Skin epidermis (tissue), 12 donors: ENCODE measurements around the gene CHRM1.

ENCODE experiments used
- H3K27ac ChIP-seq, 21 experiments: fragments of 200-600 bp; sonication (generic) in 11 of 21; one replicate each; pipeline ENCODE4 v1.5.0; 2020; ENCODE audit warnings: mild to moderate bottlenecking in 3 of 21, inconsistent platforms in 2 of 21, moderate library complexity in 2 of 21
- H3K4me3 ChIP-seq, 7 experiments: fragments of 200-600 bp; sonication (generic) in 2 of 7; one replicate each; pipeline ENCODE4 v1.5.0; 2020; ENCODE audit warnings: inconsistent platforms in 2 of 7, mild to moderate bottlenecking in 2 of 7, moderate library complexity in 1 of 7

The CHRM1 gene

DNA sequence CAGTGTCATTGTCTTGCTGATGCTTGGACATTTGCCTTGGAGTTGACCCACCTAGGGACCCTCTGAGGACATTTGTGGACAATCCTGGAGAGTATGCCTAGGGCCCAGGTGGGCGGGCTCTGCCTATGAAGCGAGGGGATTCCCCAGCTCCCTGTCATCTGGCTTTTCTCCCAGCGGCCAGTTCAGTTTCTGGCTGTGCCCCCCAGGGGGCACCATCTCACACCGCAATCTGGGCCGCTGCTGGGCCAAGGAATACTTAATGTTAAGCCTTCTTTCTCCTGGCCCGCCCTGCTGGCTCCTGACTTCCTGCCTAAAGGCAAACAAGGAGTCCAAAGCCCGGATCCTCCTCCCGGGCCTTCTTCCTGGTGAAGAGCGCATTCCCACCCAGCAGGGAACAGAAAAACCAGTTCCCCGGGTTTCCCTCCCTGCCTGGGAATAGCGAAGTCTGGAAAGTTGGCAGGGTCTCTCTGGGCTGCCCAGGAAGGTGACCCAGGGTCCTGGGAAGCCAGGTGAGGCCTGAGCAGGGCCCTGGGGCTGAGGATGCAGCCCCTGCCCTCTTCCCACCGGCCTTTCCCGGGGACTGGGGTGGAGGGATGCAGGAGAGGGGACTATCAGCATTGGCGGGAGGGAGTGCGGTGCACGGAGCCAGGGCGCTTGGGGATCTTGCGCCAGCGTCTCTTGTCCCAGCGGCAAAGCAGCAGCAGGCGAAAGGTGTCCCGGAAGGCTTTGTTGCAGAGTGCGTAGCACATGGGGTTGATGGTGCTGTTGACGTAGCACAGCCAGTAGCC lies 11.9 kb downstream of the CHRM1 start:
- H3K4me3 ChIP-seq = peak overlapping the region in 1 of 7 experiments; percentile 20
- H3K27ac ChIP-seq = peak overlapping the region in 10 of 21 experiments; percentile 0 to 67 (median 40)

DNA sequence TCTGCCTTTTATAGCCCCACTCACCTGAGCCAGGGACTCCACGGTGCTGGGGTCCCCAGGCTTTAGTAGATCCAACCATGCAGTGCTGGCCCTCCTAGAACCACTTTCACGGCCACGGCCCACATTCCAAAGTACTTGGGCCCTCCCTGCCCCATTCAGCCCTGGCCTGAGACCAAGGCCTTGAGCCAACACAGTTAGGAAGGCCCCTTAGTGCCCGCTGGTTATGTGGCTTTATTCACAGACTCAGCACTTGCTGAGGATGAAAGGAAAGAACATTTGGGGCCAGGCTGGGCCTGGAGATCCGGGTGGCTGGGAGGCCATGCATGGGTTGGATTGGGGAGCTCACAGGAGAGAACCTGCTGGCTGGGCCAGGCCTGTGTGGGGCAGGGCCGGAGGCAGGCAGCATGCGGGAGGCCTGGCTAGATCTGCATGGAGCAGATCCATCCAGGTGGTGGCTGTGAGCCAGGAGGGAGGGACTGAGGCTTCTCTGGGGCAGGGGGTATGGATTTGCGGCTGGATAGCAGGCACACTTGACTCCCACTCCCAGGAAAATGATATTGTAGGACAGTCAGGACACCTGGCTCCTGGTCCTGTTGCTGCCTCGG lies 12.6 kb downstream of the CHRM1 start:
- Histone ChIP-seq H3K4me3 (no peak overlapping the region), H3K27ac (peak overlapping the region in 7 of 21 experiments; percentile 7 to 65 (median 34))

DNA sequence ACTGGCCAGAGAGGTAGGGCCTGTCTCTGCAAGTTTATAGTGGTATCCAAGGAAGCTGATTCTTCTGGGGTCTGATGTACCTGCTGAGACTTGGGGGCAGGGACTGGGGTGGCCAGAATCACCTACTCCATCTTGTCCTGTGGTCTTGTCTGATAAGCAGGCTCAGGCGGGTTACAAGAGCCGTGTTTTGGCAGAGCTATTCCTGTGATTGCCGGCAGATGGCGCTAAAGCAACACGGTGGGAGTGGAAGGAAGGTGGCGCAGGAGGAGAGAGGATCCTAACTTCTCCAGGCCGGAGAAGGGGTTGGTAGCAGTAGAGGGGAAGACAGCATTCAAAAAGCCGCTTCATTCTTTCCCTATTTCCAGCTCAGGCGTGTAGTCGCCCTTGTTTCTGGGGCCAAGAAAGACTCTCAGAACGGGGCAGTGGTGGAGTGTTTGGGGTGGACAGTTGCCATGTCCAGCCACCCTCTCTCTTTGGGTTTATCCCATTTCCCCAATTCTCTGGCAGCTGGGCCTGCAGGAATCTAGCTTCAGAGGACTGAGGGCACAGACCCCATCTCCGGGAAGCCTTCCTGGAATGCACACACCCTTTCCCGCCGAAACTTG lies 15.1 kb downstream of the CHRM1 start:
- Histone ChIP-seq H3K27ac (peak overlapping the region in 1 of 21 experiments; percentile 3), H3K4me3 (no peak overlapping the region)

DNA sequence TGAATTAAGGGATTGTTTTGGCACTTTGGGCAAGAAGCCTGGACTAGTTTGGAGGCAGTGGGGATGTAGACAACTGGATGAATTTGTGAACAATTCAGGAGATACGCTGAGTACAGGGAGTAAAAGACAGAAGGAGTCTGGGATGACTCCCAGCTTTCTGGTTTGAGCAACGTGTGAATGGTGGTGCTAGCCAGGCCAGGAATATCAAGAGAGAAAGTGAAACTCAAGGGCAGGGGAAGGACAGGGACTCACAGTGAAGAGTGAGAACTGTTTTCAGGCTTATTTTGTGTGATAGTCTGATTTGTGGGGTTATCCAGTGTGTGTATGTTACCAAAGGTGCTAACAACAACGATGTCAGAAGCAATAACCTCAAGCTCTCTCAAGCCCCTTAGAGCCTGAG lies 15.9 kb downstream of the CHRM1 start:
- Histone ChIP-seq H3K27ac (peak overlapping the region in 1 of 21 experiments; percentile 3), H3K4me3 (no peak overlapping the region)

DNA sequence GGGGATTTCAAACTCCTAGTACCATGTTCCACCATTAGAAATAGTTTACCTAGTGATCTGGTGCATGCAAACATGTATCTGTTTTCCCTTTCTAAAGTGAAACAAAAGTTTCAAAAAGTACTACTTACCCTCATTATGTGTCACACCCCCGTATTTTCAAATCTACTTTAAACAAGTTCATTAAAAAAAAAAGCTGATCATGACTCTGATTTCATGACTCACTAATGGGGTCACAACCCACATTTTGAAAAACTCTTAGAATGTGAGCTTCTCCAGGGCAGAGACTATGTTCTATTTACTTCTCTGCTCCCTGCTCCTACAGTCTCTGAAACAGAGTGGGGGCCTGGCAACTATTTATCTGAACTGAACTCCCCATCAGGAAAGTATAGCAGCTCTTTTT lies 18.2 kb downstream of the CHRM1 start:
- Histone ChIP-seq H3K27ac (peak overlapping the region in 1 of 21 experiments; percentile 7), H3K4me3 (no peak overlapping the region)

DNA sequence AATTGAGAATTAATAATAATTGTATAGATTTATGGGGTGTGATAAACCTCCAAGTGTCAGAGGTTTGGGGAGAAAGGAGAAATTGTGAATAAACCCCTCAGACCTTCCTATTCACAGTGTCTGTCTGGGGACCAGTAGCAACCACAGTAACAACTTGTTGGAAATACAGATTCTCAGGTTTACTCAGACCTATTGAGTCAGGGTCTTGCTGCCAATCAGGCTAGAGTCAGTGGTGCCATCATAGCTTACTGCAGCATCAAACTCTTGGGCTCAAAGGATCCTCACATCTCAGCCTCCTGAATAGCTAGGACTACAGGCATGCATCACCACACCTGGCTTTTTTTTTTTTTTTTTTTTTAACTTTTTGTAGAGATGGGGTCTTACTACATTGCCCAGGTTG lies 23.1 kb downstream of the CHRM1 start:
- no peak overlapping the region for H3K27ac ChIP-seq
- H3K4me3 ChIP-seq = no peak overlapping the region

DNA sequence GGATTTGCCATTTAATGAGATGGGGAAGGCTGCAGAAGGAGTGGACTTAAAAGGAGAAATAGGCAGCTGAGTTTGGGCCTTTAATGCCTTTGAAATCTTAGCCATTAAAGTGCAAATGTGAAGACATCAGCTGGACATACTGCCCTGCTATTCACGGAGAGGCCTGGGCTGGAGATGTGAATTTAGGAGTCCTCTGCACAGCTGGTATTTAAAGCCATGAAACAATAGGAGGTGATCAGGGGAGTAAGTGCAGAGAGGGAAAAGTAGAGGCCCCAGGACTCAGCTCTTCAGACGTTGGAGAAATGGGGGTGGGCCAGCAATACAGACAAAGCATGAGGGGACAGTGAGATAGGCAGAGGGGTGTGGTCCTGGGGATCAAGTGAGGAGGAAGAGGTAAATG lies 23.9 kb downstream of the CHRM1 start:
- Histone ChIP-seq H3K4me3 (no peak overlapping the region), H3K27ac (no peak overlapping the region)

DNA sequence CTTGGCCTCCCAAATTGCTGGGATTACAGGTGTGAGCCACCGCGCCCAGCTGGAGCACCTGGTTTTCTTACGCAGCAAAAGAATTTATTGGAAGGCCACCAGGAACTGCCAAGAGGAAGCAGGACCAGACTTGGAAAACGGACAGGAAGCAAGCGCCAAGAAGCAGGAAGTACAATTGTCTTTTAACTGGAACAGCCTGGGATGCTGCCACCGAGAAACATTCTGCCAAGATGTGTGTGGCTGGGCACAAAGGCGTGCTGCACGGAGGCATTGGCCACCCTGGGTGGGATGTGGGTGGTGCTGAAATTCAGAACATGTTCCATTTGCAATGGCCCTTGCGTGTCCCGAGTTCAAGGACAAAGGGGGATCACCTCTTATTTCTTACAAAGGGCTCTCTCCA lies 25.1 kb downstream of the CHRM1 start:
- H3K27ac ChIP-seq = peak overlapping the region in 2 of 21 experiments; percentile 12 to 45
- H3K4me3 ChIP-seq = no peak overlapping the region

DNA sequence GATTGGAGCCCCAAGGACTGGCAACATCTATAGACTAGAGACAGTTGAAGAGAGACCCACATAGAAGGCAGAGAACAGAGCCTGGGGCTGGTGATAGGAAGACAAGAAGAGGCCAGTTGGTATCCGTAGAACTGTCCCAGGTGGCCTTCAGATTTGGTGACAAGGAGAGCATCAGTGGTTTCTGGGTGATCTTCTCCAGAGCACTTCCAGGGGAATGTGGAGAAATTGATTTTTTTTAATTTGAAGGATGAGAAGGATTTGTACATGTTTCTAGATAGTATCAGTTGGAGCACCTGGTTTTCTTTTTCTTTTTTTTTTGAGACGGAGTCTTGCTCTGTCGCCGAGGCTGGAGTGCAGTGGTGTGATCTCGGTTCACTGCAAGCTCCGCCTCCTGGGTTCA lies 25.7 kb downstream of the CHRM1 start:
- Histone ChIP-seq H3K27ac (no peak overlapping the region), H3K4me3 (no peak overlapping the region)

DNA sequence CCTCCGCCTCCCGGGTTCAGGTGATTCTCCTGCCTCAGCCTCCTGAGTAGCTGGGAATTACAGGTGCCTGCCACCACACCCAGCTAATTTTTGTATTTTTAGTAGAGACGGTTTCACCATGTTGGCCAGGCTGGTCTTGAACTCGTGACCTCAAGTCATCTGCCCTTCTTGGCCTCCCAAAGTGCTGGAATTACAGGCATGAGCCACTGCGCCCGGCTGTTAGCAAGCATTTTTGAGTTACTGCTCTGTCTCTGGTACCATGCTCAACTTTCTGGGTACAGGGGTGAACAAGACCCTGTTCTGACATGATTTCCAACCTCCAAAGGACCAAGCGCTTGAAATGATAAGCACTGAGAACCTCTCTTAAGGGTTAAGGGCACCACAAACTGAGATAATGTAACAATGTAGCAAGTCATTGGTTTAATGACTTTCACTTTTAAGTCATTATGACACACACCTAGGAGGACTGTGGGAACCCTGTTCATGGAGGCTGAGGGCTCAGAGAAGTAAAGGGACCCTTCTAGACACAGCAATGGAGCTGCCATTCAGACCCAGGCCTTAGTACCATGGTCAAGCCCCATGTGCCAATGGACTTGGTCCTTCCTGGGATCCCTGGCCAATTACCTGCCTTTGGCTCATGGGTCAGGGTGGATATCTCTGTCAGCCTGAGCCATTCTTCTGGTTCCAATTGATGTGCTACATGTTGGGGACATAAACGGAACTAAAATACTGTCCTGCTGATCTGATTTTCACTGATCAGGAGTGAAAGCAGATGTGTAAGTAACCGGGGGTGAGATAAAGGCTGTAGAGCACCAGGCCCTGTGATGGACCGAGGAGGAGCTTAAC lies 28.9 kb downstream of the CHRM1 start:
- H3K27ac ChIP-seq = no peak overlapping the region
- no peak overlapping the region for H3K4me3 ChIP-seq

DNA sequence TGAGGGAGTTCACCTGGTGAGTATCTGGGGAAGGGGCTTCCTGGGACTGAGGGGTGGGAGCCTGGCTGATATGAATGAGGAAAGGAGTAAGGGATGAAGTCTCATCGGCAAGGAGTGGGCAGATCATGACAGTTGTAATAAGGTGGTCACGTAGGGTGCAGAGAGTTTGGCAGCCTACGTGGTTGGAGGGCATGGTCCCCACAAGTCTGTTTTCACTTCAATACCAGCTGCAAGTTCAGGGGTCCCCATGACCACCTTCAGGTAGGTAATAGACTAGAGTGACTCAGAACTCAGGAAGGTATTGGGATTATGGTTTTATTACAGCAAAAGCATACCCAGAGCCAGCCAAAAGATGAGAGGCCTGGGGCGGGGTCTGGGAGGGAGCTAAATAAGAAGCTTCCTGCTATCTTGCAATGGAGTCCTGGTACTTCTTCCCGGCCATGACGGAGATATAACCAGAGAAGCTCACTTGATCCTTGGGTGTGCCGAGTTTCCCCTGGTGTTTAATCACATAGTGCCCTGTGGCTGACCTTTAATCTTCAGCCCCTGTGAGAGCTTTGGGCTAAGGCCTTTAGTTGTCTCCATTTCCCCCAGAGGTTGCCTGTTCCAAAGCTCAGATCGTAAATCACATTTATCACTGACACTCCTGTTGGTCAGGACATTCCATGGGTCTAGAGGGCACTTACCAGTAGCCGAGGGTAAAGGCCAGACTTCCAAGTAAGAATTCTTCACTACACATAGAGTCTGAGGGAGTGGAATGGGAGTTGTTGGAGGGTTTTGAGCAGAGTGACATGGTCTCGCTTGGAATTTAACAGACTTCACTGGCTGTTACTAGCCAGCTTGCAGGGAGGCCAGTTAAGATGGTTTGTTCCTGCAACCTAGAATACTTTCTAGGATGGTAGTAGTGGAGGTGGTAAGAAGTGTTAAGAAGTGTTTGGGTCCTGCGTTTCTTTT lies 31.4 kb downstream of the CHRM1 start:
- Histone ChIP-seq H3K27ac (no peak overlapping the region), H3K4me3 (no peak overlapping the region)

DNA sequence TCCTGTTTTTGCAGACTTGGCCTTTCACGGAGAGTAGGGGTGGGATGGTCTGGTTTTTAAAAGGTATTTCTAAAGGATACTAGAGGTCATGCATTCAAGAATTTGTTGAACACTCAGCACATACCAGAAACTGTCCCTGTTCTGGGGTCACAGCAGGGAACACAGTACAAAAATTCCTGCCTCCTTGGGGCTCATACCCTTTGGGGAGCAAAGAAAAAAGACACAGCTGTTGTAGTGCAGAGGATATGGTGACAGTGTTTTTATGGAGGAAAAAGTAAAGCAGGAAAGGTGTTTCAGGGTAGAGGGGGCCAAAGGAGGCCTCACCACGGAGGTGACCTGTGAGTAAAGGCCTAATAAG lies 32.1 kb downstream of the CHRM1 start:
- Histone ChIP-seq H3K4me3 (no peak overlapping the region), H3K27ac (no peak overlapping the region)

DNA sequence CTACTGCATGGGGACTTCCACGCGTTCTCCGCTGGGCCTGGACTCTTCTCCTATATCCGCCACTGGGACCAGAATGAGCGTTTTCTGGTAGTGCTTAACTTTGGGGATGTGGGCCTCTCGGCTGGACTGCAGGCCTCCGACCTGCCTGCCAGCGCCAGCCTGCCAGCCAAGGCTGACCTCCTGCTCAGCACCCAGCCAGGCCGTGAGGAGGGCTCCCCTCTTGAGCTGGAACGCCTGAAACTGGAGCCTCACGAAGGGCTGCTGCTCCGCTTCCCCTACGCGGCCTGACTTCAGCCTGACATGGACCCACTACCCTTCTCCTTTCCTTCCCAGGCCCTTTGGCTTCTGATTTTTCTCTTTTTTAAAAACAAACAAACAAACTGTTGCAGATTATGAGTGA lies 32.8 kb downstream of the CHRM1 start:
- H3K27ac ChIP-seq = no peak overlapping the region
- no peak overlapping the region for H3K4me3 ChIP-seq

DNA sequence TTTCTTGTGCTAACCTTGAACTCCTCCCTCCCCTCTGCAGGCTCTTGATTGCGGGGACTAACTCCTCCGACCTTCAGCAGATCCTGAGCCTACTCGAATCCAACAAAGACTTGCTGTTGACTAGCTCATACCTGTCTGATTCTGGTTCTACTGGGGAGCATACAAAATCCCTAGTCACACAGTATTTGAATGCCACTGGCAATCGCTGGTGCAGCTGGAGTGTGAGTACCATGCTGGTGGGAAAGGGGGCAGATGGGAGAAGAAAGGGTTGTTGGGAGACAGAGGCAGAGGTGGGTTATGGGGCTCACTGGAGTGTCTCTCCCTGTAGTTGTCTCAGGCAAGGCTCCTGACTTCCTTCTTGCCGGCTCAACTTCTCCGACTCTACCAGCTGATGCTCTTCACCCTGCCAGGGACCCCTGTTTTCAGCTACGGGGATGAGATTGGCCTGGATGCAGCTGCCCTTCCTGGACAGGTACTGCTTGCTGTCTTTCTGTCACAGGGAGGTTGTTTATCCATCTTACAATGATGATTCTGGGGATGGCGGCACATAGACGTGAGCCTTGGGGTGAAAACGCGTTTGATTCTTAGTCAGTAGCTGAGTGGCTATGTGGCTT lies 35.9 kb downstream of the CHRM1 start:
- no peak overlapping the region for H3K4me3 ChIP-seq
- no peak overlapping the region for H3K27ac ChIP-seq

DNA sequence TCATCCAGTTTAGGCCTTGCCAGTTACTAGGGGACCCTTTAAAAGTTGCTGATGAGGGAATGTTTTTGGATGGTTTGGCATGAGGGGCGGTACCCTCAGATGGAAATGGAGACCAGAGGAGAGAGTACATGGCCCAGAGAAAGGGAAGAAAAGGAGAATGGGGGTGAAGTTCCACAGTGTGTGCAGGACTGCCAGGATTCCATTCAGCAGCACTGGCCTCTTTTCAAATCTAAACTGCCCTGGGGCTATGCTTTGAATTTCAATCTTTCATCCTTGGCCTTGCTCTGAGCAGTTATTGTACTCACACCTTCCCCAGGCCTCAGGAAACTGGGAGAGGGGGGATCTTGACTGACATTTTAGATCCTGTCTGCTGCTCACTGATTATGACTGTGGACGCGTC lies 37.5 kb downstream of the CHRM1 start:
- Histone ChIP-seq H3K4me3 (peak overlapping the region in 2 of 7 experiments; percentile 62 to 82), H3K27ac (peak overlapping the region in 12 of 21 experiments; percentile 1 to 99 (median 97))

DNA sequence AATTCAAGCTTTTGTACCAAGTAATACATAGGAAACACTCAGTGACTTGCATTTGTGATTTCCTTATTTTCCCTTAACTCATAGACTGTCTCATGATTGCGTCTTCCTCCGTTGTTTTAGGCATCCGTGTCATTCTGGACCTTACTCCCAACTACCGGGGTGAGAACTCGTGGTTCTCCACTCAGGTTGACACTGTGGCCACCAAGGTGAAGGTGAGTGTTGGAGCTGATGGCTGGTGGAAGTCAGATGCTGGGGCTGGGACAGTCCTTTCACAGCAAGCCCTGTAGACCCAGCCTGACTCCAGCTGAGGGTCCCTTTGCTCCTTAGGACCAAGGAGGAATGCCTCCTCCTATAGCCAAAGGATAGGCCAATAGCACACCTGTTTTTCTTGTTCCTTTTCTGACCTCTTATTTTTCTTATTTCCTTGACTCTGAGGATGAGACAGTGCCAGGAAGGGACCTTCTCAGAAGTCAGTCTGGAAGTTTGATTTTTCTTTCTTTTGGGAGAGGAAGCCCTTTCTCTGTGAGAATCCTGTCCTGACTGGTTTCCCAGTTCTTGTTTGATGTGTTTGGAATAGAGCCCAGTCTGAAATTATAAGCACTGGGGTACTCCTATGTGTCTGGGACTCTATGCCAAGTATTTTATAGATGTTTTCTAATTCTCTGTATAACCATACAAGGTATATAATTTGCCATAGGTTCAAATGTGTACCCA lies 38.2 kb downstream of the CHRM1 start:
- peak overlapping the region; percentile 62 to 97 (median 87) for H3K4me3 ChIP-seq
- H3K27ac ChIP-seq = peak overlapping the region in 19 of 21 experiments; percentile 21 to 99 (median 97)

DNA sequence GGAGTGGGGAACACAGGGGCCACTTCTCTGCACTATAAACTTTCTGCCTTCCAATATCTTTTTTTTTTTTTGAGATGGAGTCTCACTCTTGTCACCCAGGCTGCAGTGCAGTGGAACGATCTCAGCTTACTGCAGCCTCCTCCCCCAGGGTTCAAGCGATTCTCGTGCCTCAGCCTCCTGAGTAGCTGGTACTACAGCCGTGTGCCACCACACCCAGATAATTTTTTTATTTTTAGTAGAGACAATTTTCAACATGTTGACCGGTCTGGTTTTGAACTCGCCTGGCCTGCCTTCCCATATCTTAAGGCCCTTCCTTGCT lies 38.8 kb downstream of the CHRM1 start:
- Histone ChIP-seq H3K4me3 (peak overlapping the region; percentile 62 to 97 (median 87)), H3K27ac (peak overlapping the region; percentile 21 to 99 (median 97))
